HL-60 (cell line): Measurements from ENCODE around the gene SLAIN1.

Source experiments
- CTCF ChIP-seq: IDR thresholded peaks from one replicate; pipeline ENCODE4 v1.5.1; 2011; ENCODE audit warnings: low read length, control low read depth, inconsistent platforms; ENCODE audit not compliant: insufficient read depth
- GABPA ChIP-seq: IDR thresholded peaks from 2 replicates; pipeline ENCODE4 v1.6.1; 2012; ENCODE audit warnings: low read depth
- POLR2AphosphoS5 ChIP-seq: IDR thresholded peaks from 2 replicates; pipeline ENCODE4 v1.6.1; 2012; ENCODE audit warnings: low read depth
- REST ChIP-seq: IDR thresholded peaks from 2 replicates; pipeline ENCODE4 v1.6.1; 2012; ENCODE audit warnings: low read depth; ENCODE audit not compliant: insufficient replicate concordance

- TF ChIP-seq CTCF (no peak), POLR2AphosphoS5 (no peak), REST (no peak), GABPA (no peak)
Measured at GRCh38 chr13:77698201-77699058, 943 bp downstream of the SLAIN1 start.
